CD4-positive, alpha-beta T cell treated with Interleukin-15 for 1 hour (primary cell): ENCODE results near the gene PTPRJ.
"Not testable (repeated sequence)": the region's sequence is repeated elsewhere in the genome, so short reads cannot be mapped to it uniquely, and the experiment has no call there.

Source experiments
- DNase-seq: peaks from one replicate; pipeline ENCODE4 v3.0.0-alpha.2; 2020

The PTPRJ gene

DNA sequence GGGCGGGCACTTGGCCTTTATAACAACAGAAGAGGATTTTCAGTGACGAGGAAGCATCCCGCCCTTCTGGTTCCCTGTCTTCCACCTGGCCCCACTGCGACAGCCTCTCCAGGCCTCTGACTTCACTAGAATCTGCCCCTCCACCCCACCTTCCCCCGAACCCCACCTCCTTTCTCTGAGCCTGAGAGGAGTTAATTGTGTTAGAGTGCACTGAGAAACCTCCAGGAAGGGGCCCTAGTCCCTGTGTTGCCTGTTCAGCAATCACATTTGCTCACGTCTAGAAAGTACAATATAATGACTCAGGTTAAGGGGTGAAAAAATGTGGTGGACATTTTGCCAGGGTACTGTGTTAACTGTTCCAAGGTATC, 38.8 kb downstream of the PTPRJ start:
- no peak for DNase-seq

DNA sequence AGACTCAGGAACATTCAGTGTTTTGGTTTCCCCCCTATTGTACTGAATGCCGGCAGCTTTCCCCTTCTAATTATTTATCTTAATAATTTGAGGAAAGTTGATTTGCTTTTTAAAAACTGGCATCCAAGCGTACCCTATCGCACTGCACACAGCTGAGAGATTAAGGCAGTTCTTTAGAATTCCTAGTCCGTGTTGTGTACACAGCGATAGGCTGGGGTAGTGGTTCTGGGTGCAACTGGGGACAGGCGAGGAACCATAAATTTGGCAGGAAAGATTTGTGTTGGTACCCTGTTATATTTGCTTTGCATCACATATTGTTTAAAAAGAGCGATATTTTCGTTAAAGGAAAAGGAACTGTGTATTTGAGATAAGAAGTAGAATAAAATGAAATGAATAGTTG, 39.2 kb downstream of the PTPRJ start:
- no peak for DNase-seq

GRCh38 chr11:48020092-48020755, 39.9 kb downstream of the PTPRJ start:
- peak; percentile 76 for DNase-seq

- not testable (repeated sequence) for DNase-seq
Observed at GRCh38 chr11:48021201-48021820, 41.0 kb downstream of the PTPRJ start.

DNA sequence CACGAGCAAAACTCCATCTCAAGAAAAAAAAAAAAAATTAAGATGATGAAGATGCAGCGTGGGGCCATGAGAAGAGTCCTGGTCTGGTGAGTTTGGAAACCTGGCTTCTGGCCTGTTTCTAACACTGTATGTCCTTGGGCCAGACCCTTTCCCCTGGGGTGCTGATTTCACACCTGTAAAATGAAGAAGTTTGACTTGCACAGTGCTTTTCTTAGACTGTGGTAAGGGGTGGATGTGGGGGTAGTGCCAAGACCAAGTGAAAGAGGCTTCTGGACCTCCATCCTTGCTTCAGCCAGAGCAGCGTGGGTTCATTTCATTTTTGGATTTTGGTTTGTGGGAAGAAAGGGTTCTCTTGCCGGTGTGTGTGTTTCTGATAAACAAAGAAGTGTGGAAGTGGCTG, 42.1 kb downstream of the PTPRJ start:
- DNase-seq: no peak

DNA sequence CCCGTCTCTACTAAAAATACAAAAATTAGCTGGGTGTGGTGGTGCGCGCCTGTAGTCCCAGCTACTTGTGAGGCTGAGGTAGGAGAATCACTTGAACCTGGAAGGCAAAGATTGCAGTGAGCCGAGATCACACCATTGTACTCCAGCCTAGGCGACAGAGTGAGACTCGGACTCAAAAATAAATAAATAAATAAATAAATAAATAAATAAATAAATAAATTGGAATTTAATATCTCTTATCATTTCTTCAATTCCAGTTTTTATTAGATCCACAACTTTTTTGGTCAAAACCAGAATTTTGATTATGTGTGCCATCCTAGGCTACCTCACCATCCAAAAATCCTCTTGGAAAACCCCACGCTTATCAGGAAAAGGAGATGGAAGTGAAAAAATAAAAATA, 43.2 kb downstream of the PTPRJ start:
- DNase-seq: not testable (repeated sequence)

DNA sequence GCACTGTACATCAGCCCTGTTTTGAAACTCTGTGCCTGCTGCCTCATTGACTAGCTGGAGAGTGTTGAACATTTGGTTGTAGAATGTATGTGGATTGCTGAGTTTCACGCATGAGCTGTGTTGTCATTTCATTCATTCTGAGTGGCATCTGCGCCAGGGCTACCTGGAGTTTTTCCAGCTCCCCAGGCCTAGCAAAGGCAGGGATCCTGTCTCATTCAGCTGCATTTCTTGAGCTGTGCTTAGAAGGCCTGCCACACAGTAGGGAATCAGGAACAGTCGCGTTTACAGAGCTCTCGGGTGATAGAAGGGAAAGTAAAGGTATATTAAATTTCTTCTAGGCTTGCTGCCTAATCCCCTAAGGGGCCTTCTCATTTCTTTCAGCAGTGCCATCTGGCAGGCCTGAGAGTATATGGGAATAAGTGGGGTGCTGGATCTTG, 44.3 kb downstream of the PTPRJ start:
- DNase-seq: no peak

DNA sequence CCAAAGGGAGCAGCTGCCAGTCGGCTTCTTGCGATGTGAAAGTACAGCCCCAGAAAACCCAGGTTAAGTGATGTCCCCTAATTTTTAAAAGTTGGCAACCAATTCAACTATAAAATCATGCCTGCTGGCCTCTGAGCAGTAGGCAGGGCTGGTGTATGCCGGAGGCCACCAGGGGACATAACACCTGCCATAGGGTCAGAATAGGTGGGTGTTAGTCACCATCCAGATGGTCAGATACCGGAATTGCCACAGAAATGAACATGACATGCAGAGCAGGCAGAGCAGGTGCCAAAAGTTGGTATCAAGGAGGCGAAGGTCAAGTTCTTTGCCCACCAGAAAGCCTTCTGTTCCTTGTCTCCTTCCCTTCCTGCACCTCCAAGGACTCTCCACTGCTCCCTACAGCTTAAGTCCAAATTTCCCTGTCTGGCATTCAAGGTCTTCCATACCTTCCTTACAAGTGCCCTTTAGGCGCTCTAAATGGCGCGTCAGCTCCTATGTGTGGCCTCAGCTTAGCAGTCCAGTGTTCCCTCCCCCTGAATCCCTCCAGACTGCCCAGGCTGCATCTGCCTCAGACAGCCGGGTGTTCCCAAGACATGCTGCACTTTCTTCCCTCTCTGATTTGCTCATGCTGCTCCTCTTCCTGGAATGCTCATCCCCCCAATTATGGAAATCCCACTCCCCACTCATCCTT, 45.1 kb downstream of the PTPRJ start:
- DNase-seq: no peak

DNA sequence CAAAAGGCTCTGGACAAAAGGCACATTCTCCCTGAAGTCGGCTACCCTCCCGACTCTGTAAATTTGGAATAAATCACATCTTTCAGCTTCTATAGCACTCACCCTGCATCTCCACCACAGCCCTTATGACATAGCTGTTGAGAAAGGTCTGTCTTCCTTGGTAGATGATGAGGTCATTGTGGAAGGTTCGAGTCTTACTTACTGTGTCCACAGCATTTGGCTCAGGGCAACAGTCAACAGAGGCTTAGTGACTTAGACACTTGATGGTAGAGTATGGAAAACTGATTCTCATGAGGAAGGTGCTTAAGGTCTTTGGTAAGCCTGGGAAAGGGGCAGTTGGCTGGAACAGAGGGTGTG, 45.6 kb downstream of the PTPRJ start:
- no peak for DNase-seq

- no peak for DNase-seq
Observed at GRCh38 chr11:48028914-48029680, 48.7 kb downstream of the PTPRJ start.

DNA sequence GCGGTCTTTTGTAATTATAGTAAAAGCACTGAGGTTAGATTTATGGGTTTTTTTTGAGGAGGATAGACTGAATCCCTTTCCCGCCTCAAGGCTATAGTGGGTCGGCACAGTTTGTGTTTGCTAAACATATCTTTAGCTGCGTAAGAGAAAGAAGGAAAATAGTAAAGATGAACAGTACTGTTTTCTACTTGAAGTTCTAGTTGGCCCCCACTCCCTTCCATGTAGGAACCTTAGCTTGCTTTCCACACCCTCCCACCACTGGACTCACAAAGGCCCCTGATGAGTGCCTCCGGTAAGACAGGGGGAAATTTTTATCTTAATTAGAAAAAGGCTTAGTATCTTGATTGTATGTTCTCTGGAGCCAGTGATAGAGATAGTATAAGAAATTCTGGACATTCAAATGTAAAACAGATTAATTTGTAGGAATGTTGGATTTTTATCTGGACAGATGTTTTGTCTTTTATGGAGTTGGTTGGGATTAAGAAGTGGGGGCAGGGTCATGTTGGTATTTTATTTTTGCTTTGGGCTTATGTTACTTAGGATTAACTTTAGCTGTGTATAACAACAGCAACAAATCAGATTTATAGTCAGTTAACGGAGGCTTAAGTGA, 49.4 kb downstream of the PTPRJ start:
- DNase-seq: no peak

DNA sequence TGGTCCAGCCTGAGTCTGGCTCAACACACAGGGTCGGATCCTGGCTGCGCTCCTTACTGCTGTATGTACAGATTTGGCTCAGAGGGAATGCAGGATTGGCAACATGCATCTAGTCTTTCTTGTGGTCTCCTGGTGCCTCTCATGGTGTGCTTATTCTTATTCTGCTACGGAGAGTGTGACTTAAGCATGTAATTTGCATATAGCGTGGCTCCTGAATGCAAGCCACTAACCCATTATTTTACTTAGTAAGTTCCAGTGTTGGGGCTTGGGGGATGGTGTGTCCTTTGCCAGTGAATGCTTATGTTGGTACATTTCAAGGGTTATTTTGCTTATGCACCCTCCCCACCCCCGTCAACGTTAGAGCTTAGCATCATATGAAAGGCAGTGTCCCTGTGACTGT, 51.2 kb downstream of the PTPRJ start:
- no peak for DNase-seq

DNA sequence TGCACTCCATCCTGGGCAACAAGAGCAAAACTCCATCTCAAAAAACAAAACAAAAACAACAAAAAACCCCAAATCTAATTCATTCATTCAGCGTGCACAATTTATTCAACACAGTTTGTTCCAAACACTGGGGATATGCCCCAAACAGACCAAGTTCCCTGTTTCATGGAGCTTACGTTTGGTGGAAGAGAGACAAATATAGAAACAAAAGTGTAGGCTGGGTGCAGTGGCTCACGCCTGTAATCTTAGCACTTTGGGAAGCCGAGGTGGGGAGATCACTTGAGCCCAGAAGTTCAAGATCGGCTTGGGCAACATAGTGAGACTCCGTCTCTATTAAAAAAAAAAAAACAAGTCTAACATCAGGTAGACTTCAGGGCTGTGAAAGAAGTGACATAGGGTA, 52.4 kb downstream of the PTPRJ start:
- no peak for DNase-seq

DNA sequence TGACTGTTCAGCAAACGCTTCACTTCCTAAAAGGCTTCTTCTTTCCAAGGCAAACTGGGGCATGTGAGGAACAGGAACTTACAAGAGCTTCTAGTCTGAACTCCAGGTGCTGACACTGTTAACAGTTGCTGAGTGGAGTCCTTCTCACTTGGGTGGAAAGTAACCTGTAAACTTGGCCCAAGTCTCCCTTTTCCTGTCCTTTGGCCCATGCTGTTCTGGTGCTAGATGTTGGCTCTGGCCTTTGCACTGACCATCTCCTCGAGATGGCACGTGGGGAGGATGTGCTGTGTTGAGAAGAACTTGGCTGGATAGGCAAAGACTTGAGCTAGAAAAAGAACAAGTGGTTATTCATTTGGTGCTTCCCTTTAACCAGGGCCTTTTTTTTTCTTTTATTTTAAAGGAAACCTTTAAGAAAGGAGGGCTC, 53.6 kb downstream of the PTPRJ start:
- DNase-seq: no peak

- DNase-seq: no peak
Observed at GRCh38 chr11:48034926-48035871, 54.8 kb downstream of the PTPRJ start.

DNA sequence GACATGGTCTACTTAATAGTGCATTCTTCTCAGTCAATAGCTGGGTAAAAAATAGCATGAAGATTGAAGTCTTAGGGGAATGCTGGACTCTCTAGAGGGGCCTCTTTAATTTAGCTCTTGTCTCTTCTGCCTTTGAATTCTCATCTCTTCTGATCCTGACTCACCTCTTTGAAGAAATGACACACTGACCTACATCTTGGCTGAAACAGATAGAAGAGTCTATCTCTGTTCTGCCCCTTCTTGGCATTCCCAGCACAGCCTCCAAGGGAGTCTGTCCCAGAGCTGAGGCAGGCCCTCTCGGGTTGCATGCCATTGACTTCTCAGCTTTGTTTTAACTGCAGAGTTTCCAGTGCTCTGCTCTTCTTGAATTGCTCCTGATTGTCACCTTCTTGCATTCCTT, 55.7 kb downstream of the PTPRJ start:
- no peak for DNase-seq

GRCh38 chr11:48036466-48036865, 56.1 kb downstream of the PTPRJ start:
- DNase-seq: no peak

GRCh38 chr11:48037709-48038468, 57.5 kb downstream of the PTPRJ start:
- no peak for DNase-seq

- no peak for DNase-seq
Observed at GRCh38 chr11:48040830-48041444, 60.6 kb downstream of the PTPRJ start.

DNA sequence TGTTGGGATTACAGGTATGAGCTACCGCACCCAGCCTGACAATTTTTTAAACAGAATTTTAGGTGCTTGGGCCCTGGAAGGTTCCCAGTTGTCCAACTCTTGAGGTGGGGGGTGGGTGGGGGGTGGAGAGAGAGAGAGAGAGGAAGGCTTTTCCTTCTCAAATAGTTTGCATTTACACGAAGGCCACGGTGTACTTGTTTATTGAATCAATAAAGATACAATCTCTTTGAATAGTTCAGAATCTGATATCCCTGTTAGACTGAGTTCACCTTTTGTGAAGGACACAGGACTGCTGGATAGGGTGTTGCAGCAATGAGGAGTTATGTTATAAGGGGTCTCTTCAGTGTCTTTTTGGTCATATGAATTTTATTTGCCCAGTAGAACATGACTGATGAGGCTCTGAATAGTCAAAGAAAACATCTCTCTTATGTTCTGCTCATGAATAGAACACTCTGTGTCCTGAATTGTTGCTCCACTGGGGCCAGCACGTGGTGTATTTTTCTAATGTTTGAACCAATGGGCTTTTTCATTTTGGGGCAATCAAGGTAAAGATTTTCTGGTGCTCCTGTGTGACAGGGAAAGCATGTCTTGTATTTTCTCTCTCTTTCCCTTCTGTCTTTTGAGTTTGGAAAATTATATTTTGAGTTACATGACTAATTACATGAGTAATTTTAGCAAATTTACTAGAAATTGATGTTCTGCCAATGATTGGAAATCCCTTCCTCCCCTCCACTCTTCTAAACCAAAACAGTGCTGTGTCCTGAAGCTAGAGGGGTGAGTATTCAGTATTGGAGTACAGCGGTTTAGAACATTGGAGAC, 61.7 kb downstream of the PTPRJ start:
- no peak for DNase-seq
